ENCODE data around the gene ZNF341. TPM values are rescaled to one million over a fixed set of nuclear protein-coding genes. Genes with fewer than 3 reads are reported as not detected.

The ZNF341 gene
- total and polyA plus RNA-seq, 2 experiments from 2014 or later, result 4.3 to 6.1 TPM

- no peaks in the 10 kb centered on the region for H3K36me3 ChIP-seq (ENCODE audit: insufficient read depth)
- Mint-ChIP-seq H3K4me1 (peaks cover 26% of the 10 kb centered on the region), H3K27me3 (ENCODE audit: insufficient read depth, low read depth, poor library complexity) (peaks cover 10% of the 10 kb centered on the region), H3K36me3 (ENCODE audit: low read depth) (no peaks in the 10 kb centered on the region), H3K27ac (peak within 1 kb of the TSS; percentile 90), H3K4me3 (peak within 1 kb of the TSS; percentile 88), H3K9me3 (no peaks in the 10 kb centered on the region; the same call in 2 of the 3 replicates)
- H4K20me1 ChIP-seq (replicated peaks; ENCODE audit: insufficient read depth), result peaks cover 25% of the 10 kb centered on the region; the same call in 1 of the 2 replicates
- H3K4me2 ChIP-seq, result peak within 1 kb of the TSS; percentile 98
- peaks cover 10% of the 10 kb centered on the region; the same call in 1 of the 2 replicates for H3K4me1 ChIP-seq (ENCODE audit: insufficient read depth)
- ATAC-seq, result peak; percentile 86
- H3K27me3 ChIP-seq (ENCODE audit: insufficient read depth), result no peaks in the 10 kb centered on the region
- H3K79me2 ChIP-seq (replicated peaks; ENCODE audit: insufficient read depth), result peaks cover 33% of the 10 kb centered on the region
- H3K4me3 ChIP-seq, result peak within 1 kb of the TSS; percentile 88
- peak within 1 kb of the TSS; percentile 97 for H2AFZ ChIP-seq
- TF ChIP-seq ZNF331 (CRISPR knock-in tag; IDR thresholded peaks at IDR 0.05; ENCODE audit: low read depth), result no peak
- TF ChIP-seq NANOG (IDR thresholded peaks at IDR 0.05; ENCODE audit: borderline replicate concordance), result no peak
- TF ChIP-seq EZH2 (IDR thresholded peaks at IDR 0.05; ENCODE audit: low read depth, unreplicated experiment), result no peak
- TF ChIP-seq JUNB (IDR thresholded peaks at IDR 0.05; ENCODE audit: unreplicated experiment), result no peak
- no peak for TF ChIP-seq STAT1 (IDR thresholded peaks at IDR 0.05; ENCODE audit: unreplicated experiment)
- TF ChIP-seq ZNF462 (CRISPR knock-in tag; IDR thresholded peaks at IDR 0.05), result no peak
- TF ChIP-seq CREB1 (CRISPR knock-in tag; IDR thresholded peaks at IDR 0.05; ENCODE audit: low read depth), result peak; percentile 81
- TF ChIP-seq ETS1 (IDR thresholded peaks at IDR 0.05), result no peak
- TF ChIP-seq POLR2AphosphoS5 (IDR thresholded peaks at IDR 0.05; ENCODE audit: low read depth), result no peak
- TF ChIP-seq ZNF114 (CRISPR knock-in tag; IDR thresholded peaks at IDR 0.05), result no peak
- TF ChIP-seq CTCF (conservative IDR thresholded peaks at IDR 0.05; ENCODE audit: low read depth in 2 of 2), result peak in 1 of 2 experiments; percentile 31; a peak in 3 of 4 replicates
- DNase-seq (ENCODE audit: low spot score), result peak; percentile 98
- no peaks in the 10 kb centered on the region for H3K9me2 ChIP-seq (ENCODE audit: insufficient read depth)
- H3K27ac ChIP-seq (ENCODE audit: low read depth), result no peak within 1 kb of the TSS
- H3F3A ChIP-seq (replicated peaks; ENCODE audit: low read depth), result 0 out of 2 replicates have a peak, but pooled peaks cover 2% of the 10 kb centered on the region
Observed at GRCh38 chr20:33686100-33686983, 45.5 kb upstream of the ZNF341 start, which contains the start of gene E2F1. Gene E2F1 (minus strand): TSS chr20:33686385. CDS start chr20:33686264, 121 bp downstream.

Measured in GM23338 (cell line).